DOHH2 (cell line): ENCODE measurements around the gene OS9.

Source experiments
- EZH2phosphoT487 ChIP-seq: fragments of 200-600 bp; sonication (generic); IDR thresholded peaks from 2 replicates; pipeline ENCODE4 v1.6.1; 2017; ENCODE audit warnings: borderline replicate concordance, mild to moderate bottlenecking, antibody characterized with exemption, low read length, moderate library complexity, mixed read lengths
- TF ChIP-seq, protein P1 (sequence below): fragments of 200-600 bp; sonication (generic); IDR thresholded peaks from one replicate; pipeline ENCODE4 v1.5.1; 2014; ENCODE audit warnings: antibody characterized with exemption, mild to moderate bottlenecking, low read depth, low read length; ENCODE audit not compliant: poor library complexity, severe bottlenecking

DNA sequence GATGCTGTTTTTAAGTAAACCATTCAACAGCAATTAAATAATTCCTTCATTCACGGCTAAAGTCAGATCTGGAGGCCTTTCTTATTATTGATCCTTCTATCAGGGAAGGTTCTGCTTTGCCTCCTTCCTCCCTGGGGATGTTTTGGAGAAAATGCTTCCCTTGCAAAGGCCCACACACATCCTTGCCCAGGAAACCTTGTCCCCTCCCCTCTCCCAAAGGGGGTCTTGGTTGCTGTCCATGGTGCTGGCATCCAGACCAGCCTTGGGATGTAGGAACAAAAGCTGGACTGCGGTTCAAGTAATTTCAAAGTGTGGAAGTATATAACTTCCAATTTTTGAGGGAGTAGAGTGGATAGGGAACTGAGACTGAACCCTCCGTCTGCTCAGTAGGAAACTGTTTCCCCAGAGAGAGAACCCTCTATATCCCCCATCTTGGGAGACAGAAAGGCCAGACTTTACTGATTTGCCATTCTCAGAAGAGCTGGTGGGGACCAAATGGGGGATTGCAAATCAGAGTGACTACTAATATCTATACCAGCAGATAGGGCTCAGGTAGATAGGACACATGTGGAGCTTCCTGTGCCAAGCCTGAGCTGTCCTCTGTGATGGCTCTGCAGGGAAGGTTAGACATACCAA lies 66.5 kb downstream of the OS9 start:
- TF ChIP-seq, protein P1, sequence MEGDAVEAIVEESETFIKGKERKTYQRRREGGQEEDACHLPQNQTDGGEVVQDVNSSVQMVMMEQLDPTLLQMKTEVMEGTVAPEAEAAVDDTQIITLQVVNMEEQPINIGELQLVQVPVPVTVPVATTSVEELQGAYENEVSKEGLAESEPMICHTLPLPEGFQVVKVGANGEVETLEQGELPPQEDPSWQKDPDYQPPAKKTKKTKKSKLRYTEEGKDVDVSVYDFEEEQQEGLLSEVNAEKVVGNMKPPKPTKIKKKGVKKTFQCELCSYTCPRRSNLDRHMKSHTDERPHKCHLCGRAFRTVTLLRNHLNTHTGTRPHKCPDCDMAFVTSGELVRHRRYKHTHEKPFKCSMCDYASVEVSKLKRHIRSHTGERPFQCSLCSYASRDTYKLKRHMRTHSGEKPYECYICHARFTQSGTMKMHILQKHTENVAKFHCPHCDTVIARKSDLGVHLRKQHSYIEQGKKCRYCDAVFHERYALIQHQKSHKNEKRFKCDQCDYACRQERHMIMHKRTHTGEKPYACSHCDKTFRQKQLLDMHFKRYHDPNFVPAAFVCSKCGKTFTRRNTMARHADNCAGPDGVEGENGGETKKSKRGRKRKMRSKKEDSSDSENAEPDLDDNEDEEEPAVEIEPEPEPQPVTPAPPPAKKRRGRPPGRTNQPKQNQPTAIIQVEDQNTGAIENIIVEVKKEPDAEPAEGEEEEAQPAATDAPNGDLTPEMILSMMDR = no peak
- no peak for TF ChIP-seq EZH2phosphoT487
